CD4-positive, alpha-beta T cell treated with Interleukin-4 for 4 hours (primary cell): ENCODE data around the gene CIC.
"Not testable (repeated sequence)": the region's sequence is repeated elsewhere in the genome, so short reads cannot be mapped to it uniquely, and the experiment has no call there.

Experiments used
- DNase-seq: peaks from one replicate; pipeline ENCODE4 v3.0.0-alpha.2; 2020

Gene CIC

GRCh38 chr19:42335971-42336370, 66.9 kb downstream of the CIC start:
- no peak for DNase-seq

DNA sequence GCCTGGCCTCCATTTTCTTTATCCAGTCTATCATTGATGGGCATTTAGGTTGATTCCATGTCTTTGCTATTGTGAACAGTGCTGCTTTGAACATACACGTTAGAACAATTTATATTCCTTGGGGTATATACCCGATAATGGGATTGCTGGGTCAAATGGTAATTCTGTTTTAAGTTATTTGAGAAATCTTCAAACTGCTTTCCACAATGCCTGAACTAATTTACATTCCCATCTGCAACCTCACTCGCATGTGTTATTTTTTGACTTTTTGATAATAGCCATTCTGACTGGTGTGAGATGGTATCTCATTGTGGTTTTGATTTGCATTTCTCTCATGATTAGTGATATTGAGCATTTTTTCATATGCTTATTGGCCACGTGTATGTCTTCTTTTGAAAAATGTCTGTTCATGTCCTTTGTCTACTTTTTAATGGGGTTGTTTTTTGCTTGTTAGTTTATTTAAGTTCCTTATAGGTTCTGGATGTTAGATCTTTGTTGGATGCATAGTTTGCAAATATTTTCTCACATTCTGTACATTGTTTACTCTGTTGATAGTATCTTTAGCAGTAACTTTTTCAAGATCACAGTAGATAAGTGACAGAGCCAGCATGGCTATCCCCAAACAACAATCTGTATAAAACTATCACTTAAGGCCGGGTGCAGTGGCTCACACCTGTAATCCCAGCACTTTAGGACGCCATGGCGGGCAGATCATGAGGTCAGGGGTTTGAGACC, 70.2 kb downstream of the CIC start:
- DNase-seq = not testable (repeated sequence)

DNA sequence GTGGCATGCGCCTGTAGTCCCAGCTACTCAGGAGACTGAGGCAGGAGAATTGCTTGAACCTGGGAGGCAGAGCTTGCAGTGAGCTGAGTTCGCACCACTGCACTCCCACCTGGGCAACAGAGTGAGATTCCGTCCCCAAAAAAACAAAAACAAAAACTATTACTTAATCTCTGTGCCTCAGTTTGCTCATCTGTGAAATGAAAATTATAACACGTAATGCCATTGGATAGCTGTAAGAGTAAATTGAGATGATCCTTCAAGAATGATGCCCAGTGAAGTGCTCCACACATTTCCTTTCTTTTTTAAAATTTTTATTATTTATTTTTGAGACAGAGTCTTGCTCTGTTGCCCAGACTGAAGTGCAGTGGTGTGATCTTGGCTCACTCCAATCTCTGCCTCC, 70.9 kb downstream of the CIC start:
- DNase-seq = not testable (repeated sequence)

DNA sequence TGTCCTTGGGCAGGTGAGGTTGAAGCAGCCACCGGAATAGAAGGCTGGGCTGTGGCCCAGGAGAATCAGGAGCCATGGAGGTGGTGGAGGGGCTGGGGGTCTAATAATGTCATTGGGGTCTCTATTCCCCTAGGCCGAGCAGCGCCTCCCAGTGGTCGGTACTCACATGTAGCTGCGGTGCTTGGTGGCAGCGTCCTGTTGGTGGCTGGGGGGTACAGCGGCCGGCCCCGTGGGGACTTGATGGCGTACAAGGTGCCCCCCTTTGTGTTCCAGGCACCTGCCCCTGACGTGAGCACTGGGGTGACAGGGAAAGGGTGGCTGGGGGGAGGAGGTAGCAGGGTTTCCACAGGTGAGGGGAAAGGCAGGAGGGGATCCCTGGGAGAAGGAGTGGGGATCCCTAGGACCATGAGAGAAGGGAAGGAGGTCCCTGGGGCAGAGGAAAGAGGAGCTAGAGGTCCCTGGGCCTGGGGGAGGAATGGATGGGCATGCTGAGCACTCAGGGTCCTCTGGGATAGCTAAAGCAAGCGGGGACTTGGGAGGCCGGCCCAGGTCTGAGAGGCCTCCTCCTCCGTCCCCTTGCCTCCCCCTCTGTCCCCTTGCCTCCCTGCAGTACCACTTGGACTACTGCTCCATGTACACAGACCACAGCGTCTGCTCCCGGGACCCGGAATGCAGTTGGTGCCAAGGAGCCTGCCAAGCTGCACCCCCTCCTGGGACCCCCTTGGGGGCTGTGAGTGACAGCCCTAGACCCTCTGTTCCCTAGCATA, 74.5 kb downstream of the CIC start:
- DNase-seq = no peak

- no peak for DNase-seq
Observed at GRCh38 chr19:42344336-42344893, 75.4 kb downstream of the CIC start.
